ENCODE results near the gene BLOC1S5.

DNA sequence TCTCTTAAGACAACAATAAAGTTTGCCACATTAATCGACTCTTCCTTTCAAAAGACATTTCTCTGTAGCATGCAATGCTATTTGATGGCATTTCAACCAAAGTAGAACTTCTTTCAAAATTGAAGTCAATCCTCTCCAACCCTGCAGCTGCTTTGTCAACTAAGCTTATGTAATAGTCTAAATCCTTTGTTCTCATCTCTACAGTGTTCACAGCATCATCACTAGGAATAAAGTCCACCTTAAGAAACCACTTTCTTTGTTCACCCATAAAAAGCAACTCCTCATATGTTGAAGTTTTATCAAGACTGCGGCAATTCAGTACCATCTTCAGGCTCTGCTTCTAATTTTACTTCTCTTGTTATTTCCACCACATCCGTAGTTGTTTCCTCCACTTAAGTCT, 11.5 kb upstream of the BLOC1S5 start:
- TF ChIP-seq, protein P1, sequence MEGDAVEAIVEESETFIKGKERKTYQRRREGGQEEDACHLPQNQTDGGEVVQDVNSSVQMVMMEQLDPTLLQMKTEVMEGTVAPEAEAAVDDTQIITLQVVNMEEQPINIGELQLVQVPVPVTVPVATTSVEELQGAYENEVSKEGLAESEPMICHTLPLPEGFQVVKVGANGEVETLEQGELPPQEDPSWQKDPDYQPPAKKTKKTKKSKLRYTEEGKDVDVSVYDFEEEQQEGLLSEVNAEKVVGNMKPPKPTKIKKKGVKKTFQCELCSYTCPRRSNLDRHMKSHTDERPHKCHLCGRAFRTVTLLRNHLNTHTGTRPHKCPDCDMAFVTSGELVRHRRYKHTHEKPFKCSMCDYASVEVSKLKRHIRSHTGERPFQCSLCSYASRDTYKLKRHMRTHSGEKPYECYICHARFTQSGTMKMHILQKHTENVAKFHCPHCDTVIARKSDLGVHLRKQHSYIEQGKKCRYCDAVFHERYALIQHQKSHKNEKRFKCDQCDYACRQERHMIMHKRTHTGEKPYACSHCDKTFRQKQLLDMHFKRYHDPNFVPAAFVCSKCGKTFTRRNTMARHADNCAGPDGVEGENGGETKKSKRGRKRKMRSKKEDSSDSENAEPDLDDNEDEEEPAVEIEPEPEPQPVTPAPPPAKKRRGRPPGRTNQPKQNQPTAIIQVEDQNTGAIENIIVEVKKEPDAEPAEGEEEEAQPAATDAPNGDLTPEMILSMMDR (IDR thresholded peaks at IDR 0.05) = no peak
- no peak for TF ChIP-seq EZH2 (IDR thresholded peaks at IDR 0.05)
